AG04449 (cell line): ENCODE data around the gene PRDM2.

ENCODE experiments used
- CTCF ChIA-PET: fragments of 350-600 bp; formaldehyde crosslinking; extraction: SDS; loops from one replicate; lab custom pipeline; 2021; ENCODE audit warnings: antibody characterized with exemption; lab: Yijun Ruan, JAX
- POLR2A ChIA-PET: fragments of 400-600, 350-600 bp; formaldehyde crosslinking; extraction: SDS; loops from one replicate; lab custom pipeline; 2020; ENCODE audit warnings: antibody characterized with exemption, inconsistent platforms; lab: Yijun Ruan, JAX
- DNase-seq: peaks from one replicate; pipeline ENCODE4 v3.0.0-alpha.2; 2010; ENCODE audit warnings: low read depth, low spot score
- H3K4me3 ChIP-seq: 2 replicates; pipeline ENCODE4 v1.5.1; 2011; ENCODE audit warnings: low read depth, mild to moderate bottlenecking, control low read depth, low read length
- TF ChIP-seq, protein P1 (sequence below): IDR thresholded peaks from one replicate; pipeline ENCODE4 v1.5.1; 2011; ENCODE audit warnings: mild to moderate bottlenecking, moderate library complexity, low read length, control low read depth, inconsistent platforms; ENCODE audit not compliant: insufficient read depth; ENCODE audit errors: missing control alignments

PRDM2 gene

DNA sequence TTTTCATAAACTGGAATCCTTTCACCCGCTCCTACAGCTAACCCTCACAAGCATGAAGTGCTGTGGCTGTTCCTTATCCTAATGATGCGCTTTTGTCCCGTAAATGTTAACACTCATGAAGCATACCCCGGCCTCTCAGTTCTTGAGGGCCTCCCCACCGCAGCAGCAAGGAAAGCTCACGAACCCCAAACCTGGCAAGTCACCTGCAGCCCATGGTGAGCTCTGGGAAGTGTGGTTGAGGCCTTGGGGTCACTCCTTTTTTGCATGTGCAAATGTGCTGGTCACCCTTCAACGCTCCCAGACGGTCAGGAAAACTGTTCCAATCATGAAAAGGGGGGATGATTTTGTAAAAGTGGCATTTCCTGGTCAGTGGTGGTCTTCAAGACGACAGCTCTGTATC is 124.6 kb downstream of the PRDM2 start:
- POLR2A ChIA-PET, result no interaction called here

DNA sequence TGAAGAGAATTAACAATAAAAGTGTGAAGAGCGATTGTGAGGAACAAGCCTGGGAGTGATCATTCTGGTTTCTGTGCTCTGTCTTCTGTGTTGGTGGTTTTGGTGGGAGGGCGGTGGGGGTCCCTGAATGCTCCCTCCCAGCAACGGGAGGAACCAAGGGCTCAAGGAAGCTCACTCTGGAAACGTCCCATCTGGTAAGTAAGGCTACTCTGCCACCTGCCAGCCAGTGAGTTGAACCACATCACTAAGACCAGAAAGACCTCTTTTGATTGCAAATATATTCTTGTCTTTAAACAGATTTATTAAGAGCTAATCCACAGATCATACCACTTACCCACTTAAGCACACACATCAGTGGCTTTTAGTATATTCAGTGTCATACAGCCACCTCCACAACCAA is 125.0 kb downstream of the PRDM2 start:
- TF ChIP-seq, protein P1, sequence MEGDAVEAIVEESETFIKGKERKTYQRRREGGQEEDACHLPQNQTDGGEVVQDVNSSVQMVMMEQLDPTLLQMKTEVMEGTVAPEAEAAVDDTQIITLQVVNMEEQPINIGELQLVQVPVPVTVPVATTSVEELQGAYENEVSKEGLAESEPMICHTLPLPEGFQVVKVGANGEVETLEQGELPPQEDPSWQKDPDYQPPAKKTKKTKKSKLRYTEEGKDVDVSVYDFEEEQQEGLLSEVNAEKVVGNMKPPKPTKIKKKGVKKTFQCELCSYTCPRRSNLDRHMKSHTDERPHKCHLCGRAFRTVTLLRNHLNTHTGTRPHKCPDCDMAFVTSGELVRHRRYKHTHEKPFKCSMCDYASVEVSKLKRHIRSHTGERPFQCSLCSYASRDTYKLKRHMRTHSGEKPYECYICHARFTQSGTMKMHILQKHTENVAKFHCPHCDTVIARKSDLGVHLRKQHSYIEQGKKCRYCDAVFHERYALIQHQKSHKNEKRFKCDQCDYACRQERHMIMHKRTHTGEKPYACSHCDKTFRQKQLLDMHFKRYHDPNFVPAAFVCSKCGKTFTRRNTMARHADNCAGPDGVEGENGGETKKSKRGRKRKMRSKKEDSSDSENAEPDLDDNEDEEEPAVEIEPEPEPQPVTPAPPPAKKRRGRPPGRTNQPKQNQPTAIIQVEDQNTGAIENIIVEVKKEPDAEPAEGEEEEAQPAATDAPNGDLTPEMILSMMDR, result peak; percentile 18
- DNase-seq, result no peak
- CTCF ChIA-PET, result interaction anchor here (1.0 to 3.2 kb wide), 2 partner anchors 11 to 161 kb away, joined by 5 to 31 read pairs; no protein-coding TSS in a partner anchor
- POLR2A ChIA-PET, result no interaction called here
- no peak overlapping the region for H3K4me3 ChIP-seq

More for the DNA sequence above, 124.6 kb downstream of the PRDM2 start:
- TF ChIP-seq, protein P1, result no peak
- no peak overlapping the region for H3K4me3 ChIP-seq
- DNase-seq, result no peak
- CTCF ChIA-PET, result interaction anchor here (1.0 to 3.2 kb wide), 2 partner anchors 11 to 160 kb away, joined by 5 to 31 read pairs; no protein-coding TSS in a partner anchor

DNA sequence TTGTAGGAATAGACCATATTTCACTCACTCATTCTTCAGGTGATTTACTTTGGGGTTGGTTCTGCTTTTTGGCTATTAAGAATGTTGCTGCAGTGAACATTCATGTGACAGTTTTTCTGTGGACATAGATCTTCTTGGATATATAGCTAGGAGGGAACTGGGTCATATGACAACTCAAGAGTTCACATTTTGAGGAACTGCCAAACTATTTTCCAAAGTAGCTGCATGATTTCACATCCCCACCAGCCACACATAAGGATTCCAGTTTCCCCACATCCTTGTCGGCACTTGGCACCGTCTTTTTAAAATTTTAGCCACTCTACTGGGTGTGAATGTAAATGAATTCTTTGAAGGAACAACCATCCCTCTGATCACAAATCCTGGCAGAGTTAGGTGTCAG is 126.0 kb downstream of the PRDM2 start:
- POLR2A ChIA-PET, result no interaction called here
- CTCF ChIA-PET, result interaction anchor here (3.2 kb wide), 1 partner anchor 162 kb away, joined by 31 read pairs; no protein-coding TSS in a partner anchor
- no peak for DNase-seq
- H3K4me3 ChIP-seq, result no peak overlapping the region
- TF ChIP-seq, protein P1, result no peak

DNA sequence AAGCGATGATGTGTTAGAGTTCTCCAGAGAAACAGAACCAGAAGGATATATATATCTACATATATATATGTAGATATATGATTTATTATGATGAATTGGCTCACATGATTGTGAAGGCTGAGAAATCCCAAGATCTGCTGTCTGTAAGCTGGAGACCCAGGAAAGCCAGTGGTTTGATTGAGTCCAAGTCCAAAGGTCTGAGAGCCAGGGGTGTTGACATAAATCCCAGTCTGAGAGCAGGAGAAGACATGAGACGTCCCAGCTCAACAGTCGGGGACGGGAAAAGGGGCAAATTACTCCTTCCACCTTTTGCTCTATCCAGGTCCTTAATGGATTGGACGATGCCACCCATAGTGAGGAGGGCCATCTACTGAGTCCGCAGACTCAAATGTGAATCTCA is 126.6 kb downstream of the PRDM2 start:
- TF ChIP-seq, protein P1, result no peak
- DNase-seq, result no peak
- ChIA-PET CTCF (interaction anchor here (2.4 to 3.2 kb wide), 2 partner anchors 161 to 162 kb away, joined by 10 to 31 read pairs; no protein-coding TSS in a partner anchor), POLR2A (no interaction called here)
- H3K4me3 ChIP-seq, result no peak overlapping the region

DNA sequence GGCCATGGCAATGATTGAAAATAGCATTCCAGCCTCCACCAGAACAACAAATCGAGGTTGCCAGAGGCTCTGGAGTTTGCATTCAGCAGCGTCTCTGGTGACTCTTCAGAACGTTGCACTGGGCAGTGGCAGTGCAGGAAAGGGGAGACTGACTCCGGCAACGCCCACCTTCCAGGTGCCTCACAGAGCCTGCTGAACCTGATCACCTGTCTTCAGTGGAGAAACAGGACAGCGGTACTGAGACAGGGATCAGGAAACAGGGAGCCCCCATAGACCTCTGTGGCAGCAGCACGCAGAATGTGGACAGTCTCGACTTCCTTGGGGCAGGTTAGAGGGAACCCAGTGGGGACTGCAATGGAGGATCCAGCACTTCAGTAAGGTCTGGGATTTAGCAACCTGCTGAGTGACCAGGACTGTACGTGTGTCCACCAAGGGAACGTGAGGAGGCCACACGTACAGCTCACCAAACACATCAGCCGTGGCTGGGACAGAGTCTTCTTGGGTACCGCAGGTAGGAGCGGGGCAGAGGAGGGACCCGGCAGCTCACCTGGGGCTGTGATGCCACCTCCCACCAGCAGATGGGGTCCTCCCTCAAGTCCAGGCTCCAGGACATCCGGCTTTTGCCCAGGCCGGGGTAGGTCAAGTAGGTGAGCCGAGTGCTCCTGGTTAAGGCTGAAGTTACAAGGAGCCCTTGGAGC is 128.6 kb downstream of the PRDM2 start:
- DNase-seq, result no peak
- H3K4me3 ChIP-seq, result no peak overlapping the region
- CTCF ChIA-PET, result interaction anchor here (1.4 to 2.4 kb wide), 2 partner anchors 15 to 163 kb away, joined by 4 to 10 read pairs; no protein-coding TSS in a partner anchor
- TF ChIP-seq, protein P1, result peak; percentile 35
- POLR2A ChIA-PET, result no interaction called here

DNA sequence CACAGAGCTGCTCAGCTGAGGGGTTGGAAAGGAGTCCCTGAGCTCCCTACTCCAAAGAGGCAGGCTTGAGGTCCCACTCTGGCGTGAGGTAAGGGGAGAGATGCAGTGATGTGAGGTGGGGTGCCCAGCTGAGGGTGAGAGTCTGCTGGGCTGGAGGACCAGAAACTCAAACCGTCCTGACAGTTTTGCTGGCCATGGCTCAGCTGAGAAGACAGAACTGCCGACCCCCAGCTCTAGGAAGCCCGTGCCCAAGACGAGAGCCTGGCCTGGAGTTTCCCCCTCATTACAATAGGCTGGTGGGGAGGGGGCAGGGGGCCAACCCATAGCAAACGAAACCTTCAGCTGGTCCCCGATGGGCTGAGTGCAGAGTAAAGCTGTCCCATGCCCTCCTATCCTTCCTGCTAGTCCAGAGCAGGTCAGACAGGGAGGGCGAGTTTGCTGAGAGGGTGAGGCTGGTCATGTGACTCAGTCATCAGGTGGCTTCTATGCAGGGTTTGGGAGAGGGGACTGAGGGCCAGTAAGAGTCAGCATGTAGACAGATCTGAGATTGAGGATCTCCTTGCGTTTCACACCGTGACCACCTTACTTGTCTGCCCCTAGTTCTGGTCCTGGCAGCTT is 129.3 kb downstream of the PRDM2 start:
- TF ChIP-seq, protein P1, result no peak
- no peak overlapping the region for H3K4me3 ChIP-seq
- POLR2A ChIA-PET, result no interaction called here
- DNase-seq, result no peak
- CTCF ChIA-PET, result interaction anchor here (2.4 kb wide), 1 partner anchor 164 kb away, joined by 10 read pairs; no protein-coding TSS in a partner anchor
